SK-N-SH treated with all-trans-retinoic acid at 6 μM for 48 hours (cell line): ENCODE data around the gene KCNE3.

Experiments
- ATAC-seq: fragments of 200-7000 bp; cut with Tn5 transposase; 3 replicates; pipeline ENCODE4 v1.9.1; 2020; ENCODE audit warnings: mild to moderate bottlenecking, moderate library complexity
- CSDC2 ChIP-seq: fragments of 250-450 bp; sonication (Bioruptor Pico); IDR thresholded peaks from 2 replicates; pipeline ENCODE4 v1.5.0; 2020; ENCODE audit warnings: mild to moderate bottlenecking, moderate library complexity
- ESRRG ChIP-seq: fragments of 250-450 bp; sonication (Bioruptor Pico); IDR thresholded peaks from 2 replicates; pipeline ENCODE4 v1.6.1; 2021; ENCODE audit warnings: mild to moderate bottlenecking
- GLIS3 ChIP-seq: fragments of 250-450 bp; sonication (Bioruptor Pico); IDR thresholded peaks from 2 replicates; pipeline ENCODE4 v1.5.0; 2020; ENCODE audit warnings: mild to moderate bottlenecking, moderate library complexity
- ISL1 ChIP-seq: fragments of 250-450 bp; sonication (Bioruptor Pico); IDR thresholded peaks from 2 replicates; pipeline ENCODE4 v2.1.2; 2022; ENCODE audit warnings: mild to moderate bottlenecking, moderate library complexity
- OSR1 ChIP-seq: fragments of 250-450 bp; sonication (Bioruptor Pico); IDR thresholded peaks from 2 replicates; pipeline ENCODE4 v1.8.0; 2022; ENCODE audit warnings: moderate library complexity, mild to moderate bottlenecking, inconsistent platforms
- PPARA ChIP-seq: fragments of 250-450 bp; sonication (Bioruptor Pico); IDR thresholded peaks from 2 replicates; pipeline ENCODE4 v1.5.0; 2020; ENCODE audit warnings: mild to moderate bottlenecking, borderline replicate concordance
- RARB ChIP-seq: fragments of 250-450 bp; sonication (Bioruptor Pico); IDR thresholded peaks from 2 replicates; pipeline ENCODE4 v1.8.0; 2021; ENCODE audit warnings: mild to moderate bottlenecking, moderate library complexity
- SNAI2 ChIP-seq: fragments of 250-450 bp; sonication (Bioruptor Pico); IDR thresholded peaks from 2 replicates; pipeline ENCODE4 v1.5.0; 2020; ENCODE audit warnings: mild to moderate bottlenecking, moderate library complexity
- TCF4 ChIP-seq: fragments of 250-450 bp; sonication (Bioruptor Pico); IDR thresholded peaks from 2 replicates; pipeline ENCODE4 v1.8.0; 2021; ENCODE audit warnings: mild to moderate bottlenecking, moderate library complexity, borderline replicate concordance
- TOX ChIP-seq: fragments of 250-450 bp; sonication (Bioruptor Pico); IDR thresholded peaks from 2 replicates; pipeline ENCODE4 v1.8.0; 2021; ENCODE audit warnings: mild to moderate bottlenecking, moderate library complexity, borderline replicate concordance
- ZC3H10 ChIP-seq: fragments of 250-450 bp; sonication (Bioruptor Pico); IDR thresholded peaks from 2 replicates; pipeline ENCODE4 v1.5.1; 2021; ENCODE audit warnings: mild to moderate bottlenecking, moderate library complexity
- ZFP3 ChIP-seq: fragments of 250-450 bp; sonication (Bioruptor Pico); IDR thresholded peaks from 2 replicates; pipeline ENCODE4 v1.5.0; 2020; ENCODE audit warnings: mild to moderate bottlenecking, moderate library complexity
- ZFP30 ChIP-seq: fragments of 450-650 bp; formaldehyde crosslinking; IDR thresholded peaks from 2 replicates; pipeline ENCODE4 v1.5.0; 2022; ENCODE audit warnings: mild to moderate bottlenecking, moderate library complexity
- ZNF565 ChIP-seq: fragments of 450-650 bp; formaldehyde crosslinking; conservative IDR thresholded peaks from 2 replicates; pipeline ENCODE4 v1.5.0; 2020; ENCODE audit warnings: low read depth, mild to moderate bottlenecking, moderate library complexity
- ZNF70 ChIP-seq: fragments of 450-650 bp; formaldehyde crosslinking; IDR thresholded peaks from 2 replicates; pipeline ENCODE4 v1.5.0; 2020; ENCODE audit warnings: mild to moderate bottlenecking, moderate library complexity
- ZNF8 ChIP-seq: fragments of 450-650 bp; formaldehyde crosslinking; IDR thresholded peaks from 2 replicates; pipeline ENCODE4 v1.5.0; 2020; ENCODE audit warnings: mild to moderate bottlenecking, moderate library complexity
- TF ChIP-seq, protein P1 (sequence below): fragments of 250-450 bp; sonication (Bioruptor Pico); IDR thresholded peaks from 2 replicates; pipeline ENCODE4 v1.8.0; 2021; ENCODE audit warnings: low read depth, mild to moderate bottlenecking, moderate library complexity, borderline replicate concordance
- TF ChIP-seq, protein P2 (sequence below): fragments of 250-450 bp; sonication (Bioruptor Pico); IDR thresholded peaks from 2 replicates; pipeline ENCODE4 v1.5.1; 2021; ENCODE audit warnings: mild to moderate bottlenecking, moderate library complexity
- TF ChIP-seq, protein P3 (sequence below): fragments of 250-450 bp; sonication (Bioruptor Pico); IDR thresholded peaks from 2 replicates; pipeline ENCODE4 v1.5.0; 2020; ENCODE audit warnings: mild to moderate bottlenecking, moderate library complexity

The KCNE3 gene

DNA sequence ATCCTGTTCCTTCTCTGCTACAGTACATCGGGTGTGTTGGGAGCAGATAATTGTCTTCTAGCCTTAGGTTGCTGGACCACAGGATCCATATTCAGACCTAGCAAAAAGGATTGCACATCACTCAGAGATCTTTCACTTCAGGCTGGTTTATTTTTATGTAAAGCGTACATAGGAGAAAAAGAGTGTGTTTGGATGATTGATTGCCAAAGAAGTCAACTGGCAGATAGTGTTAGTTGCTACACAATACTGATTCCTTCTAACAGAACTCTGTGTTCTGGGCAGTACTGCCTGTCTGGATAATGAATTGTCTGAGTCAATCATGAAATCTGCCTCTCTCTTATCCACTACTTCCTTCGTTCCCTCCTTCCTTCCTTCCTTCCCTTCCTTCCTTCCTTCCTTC lies 38.1 kb downstream of the KCNE3 start (continued):
- TF ChIP-seq, protein P1, sequence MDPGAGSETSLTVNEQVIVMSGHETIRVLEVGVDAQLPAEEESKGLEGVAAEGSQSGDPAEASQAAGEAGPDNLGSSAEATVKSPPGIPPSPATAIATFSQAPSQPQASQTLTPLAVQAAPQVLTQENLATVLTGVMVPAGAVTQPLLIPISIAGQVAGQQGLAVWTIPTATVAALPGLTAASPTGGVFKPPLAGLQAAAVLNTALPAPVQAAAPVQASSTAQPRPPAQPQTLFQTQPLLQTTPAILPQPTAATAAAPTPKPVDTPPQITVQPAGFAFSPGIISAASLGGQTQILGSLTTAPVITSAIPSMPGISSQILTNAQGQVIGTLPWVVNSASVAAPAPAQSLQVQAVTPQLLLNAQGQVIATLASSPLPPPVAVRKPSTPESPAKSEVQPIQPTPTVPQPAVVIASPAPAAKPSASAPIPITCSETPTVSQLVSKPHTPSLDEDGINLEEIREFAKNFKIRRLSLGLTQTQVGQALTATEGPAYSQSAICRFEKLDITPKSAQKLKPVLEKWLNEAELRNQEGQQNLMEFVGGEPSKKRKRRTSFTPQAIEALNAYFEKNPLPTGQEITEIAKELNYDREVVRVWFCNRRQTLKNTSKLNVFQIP (CRISPR knock-in tag), result no peak
- TF ChIP-seq, protein P2, sequence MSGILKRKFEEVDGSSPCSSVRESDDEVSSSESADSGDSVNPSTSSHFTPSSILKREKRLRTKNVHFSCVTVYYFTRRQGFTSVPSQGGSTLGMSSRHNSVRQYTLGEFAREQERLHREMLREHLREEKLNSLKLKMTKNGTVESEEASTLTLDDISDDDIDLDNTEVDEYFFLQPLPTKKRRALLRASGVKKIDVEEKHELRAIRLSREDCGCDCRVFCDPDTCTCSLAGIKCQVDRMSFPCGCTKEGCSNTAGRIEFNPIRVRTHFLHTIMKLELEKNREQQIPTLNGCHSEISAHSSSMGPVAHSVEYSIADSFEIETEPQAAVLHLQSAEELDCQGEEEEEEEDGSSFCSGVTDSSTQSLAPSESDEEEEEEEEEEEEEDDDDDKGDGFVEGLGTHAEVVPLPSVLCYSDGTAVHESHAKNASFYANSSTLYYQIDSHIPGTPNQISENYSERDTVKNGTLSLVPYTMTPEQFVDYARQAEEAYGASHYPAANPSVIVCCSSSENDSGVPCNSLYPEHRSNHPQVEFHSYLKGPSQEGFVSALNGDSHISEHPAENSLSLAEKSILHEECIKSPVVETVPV, result no peak

DNA sequence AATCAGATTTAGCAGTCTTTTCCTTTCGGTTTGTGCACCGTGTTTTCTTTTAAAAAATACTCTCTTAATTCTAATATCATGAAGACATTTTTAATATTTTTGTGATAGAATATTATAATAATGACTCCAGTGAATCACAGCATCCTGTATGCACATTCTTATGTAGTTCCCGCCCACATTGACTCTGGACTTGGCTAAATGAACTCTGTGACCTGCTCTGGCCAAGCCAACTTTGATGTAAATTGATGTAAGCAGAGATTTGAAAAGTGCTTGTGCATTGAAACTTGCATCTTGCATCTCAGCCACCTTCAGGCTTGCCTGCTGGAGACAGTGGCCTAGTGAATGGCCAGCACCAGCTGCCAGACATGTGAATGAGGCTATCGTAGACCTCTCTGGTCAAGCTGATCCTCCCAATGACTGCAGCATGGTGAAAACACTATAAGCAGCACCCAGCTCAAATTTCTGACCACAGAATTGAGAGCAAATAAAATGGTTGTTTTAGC lies 39.9 kb downstream of the KCNE3 start:
- TF ChIP-seq CSDC2 (CRISPR knock-in tag), result no peak
- TF ChIP-seq PPARA (CRISPR knock-in tag), result no peak
- TF ChIP-seq, protein P2, result no peak
- TF ChIP-seq, protein P3, sequence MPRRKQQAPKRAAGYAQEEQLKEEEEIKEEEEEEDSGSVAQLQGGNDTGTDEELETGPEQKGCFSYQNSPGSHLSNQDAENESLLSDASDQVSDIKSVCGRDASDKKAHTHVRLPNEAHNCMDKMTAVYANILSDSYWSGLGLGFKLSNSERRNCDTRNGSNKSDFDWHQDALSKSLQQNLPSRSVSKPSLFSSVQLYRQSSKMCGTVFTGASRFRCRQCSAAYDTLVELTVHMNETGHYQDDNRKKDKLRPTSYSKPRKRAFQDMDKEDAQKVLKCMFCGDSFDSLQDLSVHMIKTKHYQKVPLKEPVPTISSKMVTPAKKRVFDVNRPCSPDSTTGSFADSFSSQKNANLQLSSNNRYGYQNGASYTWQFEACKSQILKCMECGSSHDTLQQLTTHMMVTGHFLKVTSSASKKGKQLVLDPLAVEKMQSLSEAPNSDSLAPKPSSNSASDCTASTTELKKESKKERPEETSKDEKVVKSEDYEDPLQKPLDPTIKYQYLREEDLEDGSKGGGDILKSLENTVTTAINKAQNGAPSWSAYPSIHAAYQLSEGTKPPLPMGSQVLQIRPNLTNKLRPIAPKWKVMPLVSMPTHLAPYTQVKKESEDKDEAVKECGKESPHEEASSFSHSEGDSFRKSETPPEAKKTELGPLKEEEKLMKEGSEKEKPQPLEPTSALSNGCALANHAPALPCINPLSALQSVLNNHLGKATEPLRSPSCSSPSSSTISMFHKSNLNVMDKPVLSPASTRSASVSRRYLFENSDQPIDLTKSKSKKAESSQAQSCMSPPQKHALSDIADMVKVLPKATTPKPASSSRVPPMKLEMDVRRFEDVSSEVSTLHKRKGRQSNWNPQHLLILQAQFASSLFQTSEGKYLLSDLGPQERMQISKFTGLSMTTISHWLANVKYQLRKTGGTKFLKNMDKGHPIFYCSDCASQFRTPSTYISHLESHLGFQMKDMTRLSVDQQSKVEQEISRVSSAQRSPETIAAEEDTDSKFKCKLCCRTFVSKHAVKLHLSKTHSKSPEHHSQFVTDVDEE (CRISPR knock-in tag), result no peak
- TF ChIP-seq ZNF70, result no peak
- no peak for TF ChIP-seq RARB (CRISPR knock-in tag)
- TF ChIP-seq ISL1 (CRISPR knock-in tag), result no peak
- TF ChIP-seq OSR1 (CRISPR knock-in tag), result no peak
- no peak for TF ChIP-seq GLIS3 (CRISPR knock-in tag)
- no peak for TF ChIP-seq SNAI2 (CRISPR knock-in tag)
- TF ChIP-seq TCF4 (CRISPR knock-in tag), result no peak
- no peak for TF ChIP-seq ZNF565
- TF ChIP-seq TOX (CRISPR knock-in tag), result no peak
- no peak for TF ChIP-seq ESRRG (CRISPR knock-in tag)
- TF ChIP-seq, all 23 proteins: peak for 0
- no peak for ATAC-seq

DNA sequence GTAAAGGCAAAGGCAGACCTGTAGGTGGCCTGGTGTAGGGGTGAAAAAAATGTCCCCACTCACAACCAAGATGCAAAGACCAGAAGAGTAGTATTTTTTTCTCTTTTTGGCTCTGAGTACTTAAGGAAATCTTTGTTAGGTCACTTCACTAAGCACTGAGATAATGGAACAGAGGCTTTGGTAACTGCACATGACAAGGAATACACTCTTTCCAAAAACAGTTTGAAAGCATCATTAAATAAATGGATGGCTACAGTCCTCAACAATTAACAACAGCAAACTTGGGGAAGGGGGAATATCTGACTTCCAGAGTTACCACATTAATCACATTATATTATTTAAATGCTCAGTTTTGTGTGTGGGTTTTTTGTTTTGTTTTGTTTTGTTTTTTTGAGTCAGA lies 42.2 kb downstream of the KCNE3 start:
- no peak for ATAC-seq
- TF ChIP-seq ZC3H10 (CRISPR knock-in tag) (no peak), ZNF565 (no peak), GLIS3 (CRISPR knock-in tag) (no peak), TCF4 (CRISPR knock-in tag) (no peak), ZFP30 (CRISPR knock-in tag) (no peak), PPARA (CRISPR knock-in tag) (no peak), CSDC2 (CRISPR knock-in tag) (no peak), OSR1 (CRISPR knock-in tag) (no peak)
- TF ChIP-seq, protein P1 (CRISPR knock-in tag), result no peak
- TF ChIP-seq, all 23 proteins: peak for 0

DNA sequence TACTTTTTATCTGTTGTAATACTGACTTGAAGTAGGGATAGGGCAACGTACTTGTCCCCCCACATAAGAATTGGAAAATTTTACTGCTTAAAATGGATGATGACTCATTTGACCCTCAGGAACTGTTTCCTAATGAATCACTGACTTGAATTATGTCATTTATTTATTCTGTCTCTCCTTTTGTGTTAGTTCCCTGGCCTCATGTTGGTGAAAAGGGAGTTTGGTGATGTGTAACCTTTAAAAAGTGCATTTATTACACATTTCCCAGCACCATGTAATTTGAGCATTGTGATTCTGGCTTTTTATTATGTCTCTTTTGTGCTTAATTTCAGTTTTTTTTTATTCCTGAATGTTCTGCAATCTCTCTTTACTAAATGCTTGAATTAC lies 48.8 kb downstream of the KCNE3 start:
- peak; percentile 32; the same call in 2 of the 3 replicates for ATAC-seq
- TF ChIP-seq ZNF8 (CRISPR knock-in tag) (no peak), ZNF70 (no peak), SNAI2 (CRISPR knock-in tag) (no peak), ZFP3 (CRISPR knock-in tag) (no peak), PPARA (CRISPR knock-in tag) (no peak), ZC3H10 (CRISPR knock-in tag) (no peak), TCF4 (CRISPR knock-in tag) (no peak)
- TF ChIP-seq, protein P1 (CRISPR knock-in tag), result no peak
- TF ChIP-seq, protein P3 (CRISPR knock-in tag), result no peak
- TF ChIP-seq, protein P2, result no peak
